ENCODE results near the gene GUCY1B1. TPM values are rescaled to one million over a fixed set of nuclear protein-coding genes. Genes with fewer than 3 reads are reported as not detected.

The GUCY1B1 gene
- total and polyA plus RNA-seq, 9 of the 15 experiments (the other 6 are each of a cell fraction or from before 2014, with no cell fraction given), result not detected

DNA sequence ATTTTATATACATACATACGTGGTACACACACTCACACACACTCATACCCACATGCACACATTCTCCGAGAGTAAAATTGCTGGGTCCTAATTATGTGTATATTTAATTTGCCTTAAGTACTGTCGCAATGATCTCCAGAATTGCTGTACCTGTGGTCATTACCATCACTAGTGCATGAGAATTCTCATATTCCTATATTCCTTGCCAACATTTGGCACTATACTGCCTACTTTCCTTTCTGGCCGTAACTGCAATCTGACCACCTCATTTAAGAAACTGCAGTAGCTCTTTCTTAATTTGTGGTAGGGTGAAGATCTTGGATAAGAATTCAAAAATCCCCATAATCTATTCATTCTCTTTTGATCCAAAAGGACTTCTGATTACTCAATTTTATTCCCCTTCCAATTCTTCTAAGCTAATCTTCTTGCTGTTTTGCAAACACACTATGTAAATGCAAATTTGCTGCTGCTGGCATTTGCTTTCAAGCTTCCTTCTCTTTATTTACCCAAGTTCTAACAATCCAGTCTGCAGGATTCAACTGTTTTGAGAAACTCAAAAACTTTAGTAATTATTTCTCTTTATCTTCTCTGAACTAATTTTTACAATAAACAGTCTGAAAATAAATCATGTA is 62.2 kb downstream of the GUCY1B1 start:
- CTCF ChIA-PET (ENCODE audit: low intra/inter-chr PET ratio), result no interaction called here
- in situ Hi-C loops (cut with MboI) (no loop called here), intact Hi-C loops (cut with micrococcal nuclease) (no loop called here)
- no peak overlapping the region for H3K4me3 ChIP-seq
- no peaks in the 10 kb centered on the region for H4K20me1 ChIP-seq (replicated peaks; ENCODE audit: control insufficient read depth, insufficient read depth, low read length)
- FAIRE-seq (no peak), DNase-seq (ENCODE audit: extremely low read depth in 1 of 4, low spot score in 3 of 4) (no peak), ATAC-seq (no peak)
- H3K79me2 ChIP-seq (ENCODE audit: control insufficient read depth, insufficient read depth, low read length), result no peaks in the 10 kb centered on the region
- H3K4me2 ChIP-seq (ENCODE audit: insufficient read depth, low read length), result no peak overlapping the region
- no peak for TF ChIP-seq TAF1 (IDR thresholded peaks at IDR 0.05; ENCODE audit: control insufficient read depth, extremely low read depth, insufficient read depth, low read length, severe bottlenecking)
- TF ChIP-seq TCF7 (IDR thresholded peaks at IDR 0.05; ENCODE audit: borderline replicate concordance), result no peak
- POLR2A ChIA-PET, result no interaction called here
- H3K27me3 ChIP-seq (ENCODE audit: control insufficient read depth in 2 of 2, insufficient read depth in 2 of 2, low read length in 2 of 2), result no peaks in the 10 kb centered on the region
- no peaks in the 10 kb centered on the region for H3K9me1 ChIP-seq (ENCODE audit: control insufficient read depth, insufficient read depth, low read length)
- no peak overlapping the region for H3K9ac ChIP-seq (ENCODE audit: insufficient read depth in 1 of 2, low read depth in 2 of 2, low read length in 2 of 2)
- H3K9me3 ChIP-seq (replicated peaks; ENCODE audit: control insufficient read depth, insufficient read depth, low read depth, low read length), result no peaks in the 10 kb centered on the region; the same call in 1 of the 2 replicates
- 1% methylated on average over 4 of the region's 4 CpGs for WGBS (ENCODE audit: insufficient coverage, low coverage, missing lambda C conversion rate)
- no peaks in the 10 kb centered on the region for H3K36me3 ChIP-seq (ENCODE audit: control insufficient read depth, insufficient read depth, low read length)
- BruUV-seq (replicated peaks), result no TSS peak
- H3K4me1 ChIP-seq (replicated peaks in 1 of 2; ENCODE audit: control insufficient read depth in 2 of 2, insufficient read depth in 2 of 2, low read length in 2 of 2), result no peaks in the 10 kb centered on the region
- no peak overlapping the region for H3K27ac ChIP-seq (ENCODE audit: extremely low read depth, low read depth, low read length)
- H2AFZ ChIP-seq (ENCODE audit: low read depth, low read length), result no peak overlapping the region

DNA sequence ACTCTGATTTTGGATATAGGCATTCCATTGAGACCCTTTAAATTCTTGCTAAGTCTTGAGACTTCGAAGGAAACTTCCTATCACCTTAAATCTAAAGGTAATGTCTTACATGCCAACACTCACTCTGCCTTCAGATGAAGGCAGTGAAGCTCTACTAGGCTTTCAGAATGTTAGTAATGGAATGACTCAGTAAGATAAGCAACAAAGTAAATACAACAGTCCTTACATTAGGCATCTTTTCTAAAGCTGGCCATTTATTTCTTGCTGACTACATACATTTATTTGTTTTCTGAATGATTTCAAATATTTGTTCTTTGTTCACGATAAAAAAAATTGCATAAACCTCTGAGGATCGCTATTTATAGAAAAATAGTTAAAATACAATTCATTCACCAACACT is 63.8 kb downstream of the GUCY1B1 start:
- ATAC-seq (no peak), DNase-seq (ENCODE audit: extremely low read depth in 1 of 4, low spot score in 3 of 4) (no peak), FAIRE-seq (no peak)
- Histone ChIP-seq H3K36me3 (ENCODE audit: control insufficient read depth, insufficient read depth, low read length) (no peaks in the 10 kb centered on the region), H3K4me3 (no peak overlapping the region), H3K4me2 (ENCODE audit: insufficient read depth, low read length) (no peak overlapping the region), H3K79me2 (ENCODE audit: control insufficient read depth, insufficient read depth, low read length) (no peaks in the 10 kb centered on the region), H4K20me1 (replicated peaks; ENCODE audit: control insufficient read depth, insufficient read depth, low read length) (no peaks in the 10 kb centered on the region), H3K4me1 (replicated peaks in 1 of 2; ENCODE audit: control insufficient read depth in 2 of 2, insufficient read depth in 2 of 2, low read length in 2 of 2) (no peaks in the 10 kb centered on the region), H3K27me3 (ENCODE audit: control insufficient read depth in 2 of 2, insufficient read depth in 2 of 2, low read length in 2 of 2) (no peaks in the 10 kb centered on the region), H3K9me1 (ENCODE audit: control insufficient read depth, insufficient read depth, low read length) (no peaks in the 10 kb centered on the region), H3K27ac (ENCODE audit: extremely low read depth, low read depth, low read length) (no peak overlapping the region), H3K9ac (ENCODE audit: insufficient read depth in 1 of 2, low read depth in 2 of 2, low read length in 2 of 2) (no peak overlapping the region), H3K9me3 (replicated peaks; ENCODE audit: control insufficient read depth, insufficient read depth, low read depth, low read length) (no peaks in the 10 kb centered on the region; the same call in 1 of the 2 replicates), H2AFZ (ENCODE audit: low read depth, low read length) (no peak overlapping the region)
- WGBS (ENCODE audit: insufficient coverage, low coverage, missing lambda C conversion rate), result 0% methylated on average over 3 of the region's 3 CpGs
- TF ChIP-seq ZNF3 (CRISPR knock-in tag; IDR thresholded peaks at IDR 0.05) (no peak), TFAM (CRISPR knock-in tag; conservative IDR thresholded peaks at IDR 0.05) (no peak), KDM5B (IDR thresholded peaks at IDR 0.05; ENCODE audit: insufficient replicate concordance, low read depth, low read length) (no peak)
- intact Hi-C loops (cut with micrococcal nuclease), result no loop called here
- BruUV-seq (replicated peaks), result no TSS peak
- CTCF ChIA-PET (ENCODE audit: low intra/inter-chr PET ratio), result no interaction called here
- in situ Hi-C loops (cut with MboI), result no loop called here
- POLR2A ChIA-PET, result no interaction called here
